ENCODE results near the gene ARPC5. TPM values are rescaled to one million over a fixed set of nuclear protein-coding genes. Genes with fewer than 3 reads are reported as not detected.
A peak's percentile ranks its signal among the peaks of the same experiment; 100 is the strongest.

ARPC5 gene
- total and polyA plus RNA-seq, 10 of the 15 experiments (the other 5 are each of a cell fraction or from before 2014, with no cell fraction given) = 238 to 784 (median 309) TPM

DNA sequence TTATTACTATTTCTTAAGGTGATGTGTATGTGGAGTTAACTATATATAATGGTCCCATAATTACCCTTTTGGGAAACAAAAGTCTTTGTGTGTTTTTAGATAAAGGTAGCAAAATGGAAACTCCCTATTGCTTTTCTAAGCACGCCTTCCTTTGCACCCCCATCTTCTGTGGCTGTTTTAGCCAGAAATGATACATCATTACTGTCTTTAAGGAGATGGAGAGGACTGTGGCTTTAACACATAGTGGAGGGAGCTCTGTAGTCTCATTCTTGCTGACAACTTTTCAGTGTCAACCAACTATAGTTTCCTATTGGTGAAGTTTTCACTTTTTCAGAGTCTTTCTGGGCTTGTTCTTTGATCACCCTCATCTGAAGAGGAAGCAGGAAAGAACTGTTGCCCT lies 16.5 kb upstream of the ARPC5 start (continued):
- TF ChIP-seq STAT1 (conservative IDR thresholded peaks at IDR 0.05) (no peak), JUNB (IDR thresholded peaks at IDR 0.05) (no peak; the same call in 1 of the 2 replicates), SMAD1 (IDR thresholded peaks at IDR 0.05; ENCODE audit: low read depth, partially characterized antibody) (no peak), RBBP5 (conservative IDR thresholded peaks at IDR 0.05) (no peak), SMARCA5 (IDR thresholded peaks at IDR 0.05) (no peak), BRCA1 (IDR thresholded peaks at IDR 0.05; ENCODE audit: low read depth, low read length) (no peak), CREM (IDR thresholded peaks at IDR 0.05; ENCODE audit: low read depth) (no peak), FOXM1 (IDR thresholded peaks at IDR 0.05; ENCODE audit: low read depth, low read length) (0 out of 2 replicates have a peak, but pooled peaks have one; percentile 44), ZSCAN29 (IDR thresholded peaks at IDR 0.05) (no peak), PAX8 (IDR thresholded peaks at IDR 0.05) (no peak), POU2F2 (IDR thresholded peaks at IDR 0.05; ENCODE audit: borderline replicate concordance, low read depth, low read length) (no peak), ZNF207 (IDR thresholded peaks at IDR 0.05; ENCODE audit: borderline replicate concordance) (no peak), KLF5 (IDR thresholded peaks at IDR 0.05; ENCODE audit: partially characterized antibody) (no peak), GATAD2B (conservative IDR thresholded peaks at IDR 0.05; ENCODE audit: low read depth) (no peak), MXI1 (IDR thresholded peaks at IDR 0.05; ENCODE audit: low read depth, low read length) (no peak), CHD4 (IDR thresholded peaks at IDR 0.05) (no peak), EP300 (IDR thresholded peaks at IDR 0.05; ENCODE audit: borderline replicate concordance in 1 of 2, control insufficient read depth in 1 of 2, low read depth in 2 of 2, low read length in 2 of 2) (peak; percentile 11 to 60; a peak in 3 of 4 replicates), NBN (IDR thresholded peaks at IDR 0.05) (no peak; the same call in 1 of the 2 replicates), TCF7 (IDR thresholded peaks at IDR 0.05; ENCODE audit: borderline replicate concordance) (no peak; the same call in 1 of the 2 replicates), ZNF384 (IDR thresholded peaks at IDR 0.05; ENCODE audit: borderline replicate concordance, low read depth, low read length) (no peak)
- TF ChIP-seq, protein P1, sequence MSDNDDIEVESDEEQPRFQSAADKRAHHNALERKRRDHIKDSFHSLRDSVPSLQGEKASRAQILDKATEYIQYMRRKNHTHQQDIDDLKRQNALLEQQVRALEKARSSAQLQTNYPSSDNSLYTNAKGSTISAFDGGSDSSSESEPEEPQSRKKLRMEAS (IDR thresholded peaks at IDR 0.05; ENCODE audit: low read depth, low read length) = no peak
- TF ChIP-seq, protein P2, sequence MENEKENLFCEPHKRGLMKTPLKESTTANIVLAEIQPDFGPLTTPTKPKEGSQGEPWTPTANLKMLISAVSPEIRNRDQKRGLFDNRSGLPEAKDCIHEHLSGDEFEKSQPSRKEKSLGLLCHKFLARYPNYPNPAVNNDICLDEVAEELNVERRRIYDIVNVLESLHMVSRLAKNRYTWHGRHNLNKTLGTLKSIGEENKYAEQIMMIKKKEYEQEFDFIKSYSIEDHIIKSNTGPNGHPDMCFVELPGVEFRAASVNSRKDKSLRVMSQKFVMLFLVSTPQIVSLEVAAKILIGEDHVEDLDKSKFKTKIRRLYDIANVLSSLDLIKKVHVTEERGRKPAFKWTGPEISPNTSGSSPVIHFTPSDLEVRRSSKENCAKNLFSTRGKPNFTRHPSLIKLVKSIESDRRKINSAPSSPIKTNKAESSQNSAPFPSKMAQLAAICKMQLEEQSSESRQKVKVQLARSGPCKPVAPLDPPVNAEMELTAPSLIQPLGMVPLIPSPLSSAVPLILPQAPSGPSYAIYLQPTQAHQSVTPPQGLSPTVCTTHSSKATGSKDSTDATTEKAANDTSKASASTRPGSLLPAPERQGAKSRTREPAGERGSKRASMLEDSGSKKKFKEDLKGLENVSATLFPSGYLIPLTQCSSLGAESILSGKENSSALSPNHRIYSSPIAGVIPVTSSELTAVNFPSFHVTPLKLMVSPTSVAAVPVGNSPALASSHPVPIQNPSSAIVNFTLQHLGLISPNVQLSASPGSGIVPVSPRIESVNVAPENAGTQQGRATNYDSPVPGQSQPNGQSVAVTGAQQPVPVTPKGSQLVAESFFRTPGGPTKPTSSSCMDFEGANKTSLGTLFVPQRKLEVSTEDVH (IDR thresholded peaks at IDR 0.05; ENCODE audit: low read depth, partially characterized antibody) = no peak
- TF ChIP-seq, protein P3, sequence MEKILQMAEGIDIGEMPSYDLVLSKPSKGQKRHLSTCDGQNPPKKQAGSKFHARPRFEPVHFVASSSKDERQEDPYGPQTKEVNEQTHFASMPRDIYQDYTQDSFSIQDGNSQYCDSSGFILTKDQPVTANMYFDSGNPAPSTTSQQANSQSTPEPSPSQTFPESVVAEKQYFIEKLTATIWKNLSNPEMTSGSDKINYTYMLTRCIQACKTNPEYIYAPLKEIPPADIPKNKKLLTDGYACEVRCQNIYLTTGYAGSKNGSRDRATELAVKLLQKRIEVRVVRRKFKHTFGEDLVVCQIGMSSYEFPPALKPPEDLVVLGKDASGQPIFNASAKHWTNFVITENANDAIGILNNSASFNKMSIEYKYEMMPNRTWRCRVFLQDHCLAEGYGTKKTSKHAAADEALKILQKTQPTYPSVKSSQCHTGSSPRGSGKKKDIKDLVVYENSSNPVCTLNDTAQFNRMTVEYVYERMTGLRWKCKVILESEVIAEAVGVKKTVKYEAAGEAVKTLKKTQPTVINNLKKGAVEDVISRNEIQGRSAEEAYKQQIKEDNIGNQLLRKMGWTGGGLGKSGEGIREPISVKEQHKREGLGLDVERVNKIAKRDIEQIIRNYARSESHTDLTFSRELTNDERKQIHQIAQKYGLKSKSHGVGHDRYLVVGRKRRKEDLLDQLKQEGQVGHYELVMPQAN (conservative IDR thresholded peaks at IDR 0.05) = no peak
- TF ChIP-seq, protein P4, sequence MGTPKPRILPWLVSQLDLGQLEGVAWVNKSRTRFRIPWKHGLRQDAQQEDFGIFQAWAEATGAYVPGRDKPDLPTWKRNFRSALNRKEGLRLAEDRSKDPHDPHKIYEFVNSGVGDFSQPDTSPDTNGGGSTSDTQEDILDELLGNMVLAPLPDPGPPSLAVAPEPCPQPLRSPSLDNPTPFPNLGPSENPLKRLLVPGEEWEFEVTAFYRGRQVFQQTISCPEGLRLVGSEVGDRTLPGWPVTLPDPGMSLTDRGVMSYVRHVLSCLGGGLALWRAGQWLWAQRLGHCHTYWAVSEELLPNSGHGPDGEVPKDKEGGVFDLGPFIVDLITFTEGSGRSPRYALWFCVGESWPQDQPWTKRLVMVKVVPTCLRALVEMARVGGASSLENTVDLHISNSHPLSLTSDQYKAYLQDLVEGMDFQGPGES (IDR thresholded peaks at IDR 0.05) = no peak
- TF ChIP-seq, protein P5, sequence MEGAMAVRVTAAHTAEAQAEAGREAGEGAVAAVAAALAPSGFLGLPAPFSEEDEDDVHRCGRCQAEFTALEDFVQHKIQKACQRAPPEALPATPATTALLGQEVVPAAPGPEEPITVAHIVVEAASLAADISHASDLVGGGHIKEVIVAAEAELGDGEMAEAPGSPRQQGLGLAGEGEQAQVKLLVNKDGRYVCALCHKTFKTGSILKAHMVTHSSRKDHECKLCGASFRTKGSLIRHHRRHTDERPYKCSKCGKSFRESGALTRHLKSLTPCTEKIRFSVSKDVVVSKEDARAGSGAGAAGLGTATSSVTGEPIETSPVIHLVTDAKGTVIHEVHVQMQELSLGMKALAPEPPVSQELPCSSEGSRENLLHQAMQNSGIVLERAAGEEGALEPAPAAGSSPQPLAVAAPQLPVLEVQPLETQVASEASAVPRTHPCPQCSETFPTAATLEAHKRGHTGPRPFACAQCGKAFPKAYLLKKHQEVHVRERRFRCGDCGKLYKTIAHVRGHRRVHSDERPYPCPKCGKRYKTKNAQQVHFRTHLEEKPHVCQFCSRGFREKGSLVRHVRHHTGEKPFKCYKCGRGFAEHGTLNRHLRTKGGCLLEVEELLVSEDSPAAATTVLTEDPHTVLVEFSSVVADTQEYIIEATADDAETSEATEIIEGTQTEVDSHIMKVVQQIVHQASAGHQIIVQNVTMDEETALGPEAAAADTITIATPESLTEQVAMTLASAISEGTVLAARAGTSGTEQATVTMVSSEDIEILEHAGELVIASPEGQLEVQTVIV (IDR thresholded peaks at IDR 0.05; ENCODE audit: borderline replicate concordance, partially characterized antibody) = no peak

Data from GM12878 (cell line).